Ovary (tissue), 9 donors: ENCODE data around the gene KMT2E. TPM values are rescaled to one million over a fixed set of nuclear protein-coding genes. Genes with fewer than 3 reads are reported as not detected.

Experiments
- DNase-seq, 5 donors: peaks; one replicate each; pipeline ENCODE4 v3.0.0-alpha.2; 2019 to 2020
- H3K27ac ChIP-seq, 2 donors: fragments of 200-600 bp; one replicate each; pipeline versions ENCODE4 v1.5.1 to v1.8.0; 2019 to 2022
- H3K27me3 ChIP-seq: fragments of 200-600 bp; one replicate; pipeline ENCODE4 v1.8.0; 2022
- H3K36me3 ChIP-seq: fragments of 200-600 bp; sonication (generic); one replicate; pipeline ENCODE4 v1.5.1; 2019
- H3K4me1 ChIP-seq: one replicate; pipeline ENCODE4 v1.8.1; 2013; ENCODE audit warnings: mild to moderate bottlenecking, moderate library complexity; ENCODE audit not compliant: insufficient read depth
- H3K4me3 ChIP-seq: fragments of 200-600 bp; sonication (generic); one replicate; pipeline ENCODE4 v1.5.1; 2017
- H3K9me3 ChIP-seq, 2 donors: fragments of 200-600 bp in 1 of 2; sonication (generic) in 1 of 2; one replicate each; pipeline versions ENCODE4 v1.5.1 to v1.8.1; 2013 to 2019; ENCODE audit warnings: mild to moderate bottlenecking in 1 of 2, moderate library complexity in 1 of 2
- CTCF ChIP-seq, 3 donors: fragments of 450-650 bp in 2 of 3; fragments of 200-600 bp in 1 of 3; IDR thresholded peaks; one replicate each; pipeline versions ENCODE4 v1.5.1 to v1.8.0; 2016 to 2022; ENCODE audit warnings: antibody characterized with exemption in 3 of 3, mild to moderate bottlenecking in 1 of 3
- EP300 ChIP-seq: sonication (generic); formaldehyde crosslinking; IDR thresholded peaks from one replicate; pipeline ENCODE4 v1.6.1; 2017; ENCODE audit warnings: antibody characterized with exemption
- POLR2A ChIP-seq: fragments of 450-650 bp; IDR thresholded peaks from one replicate; pipeline ENCODE4 v1.6.1; 2017; ENCODE audit warnings: antibody characterized with exemption, mild to moderate bottlenecking, moderate library complexity
- WGBS, 3 donors: extraction: QIAGEN DNeasy Blood & Tissue Kit in 1 of 3; methylation state at CpG; one replicate each; pipeline versions ENCODE4 v1.1.5 to v1.1.7; 2013 to 2017; 5-methylcytosine and 5-hydroxymethylcytosine counted together
- intact Hi-C, 4 donors: fragments of 100-400 bp; cut with DNase I; formaldehyde crosslinking; loops; one replicate each; pipeline versions ENCODE4 v1.11.0 to v1.15.1; 2022 to 2023
- polyA plus RNA-seq, 2 donors: library from polyadenylated mRNA; stranded (reverse); fragments of 200-250 nt in 1 of 2; fragments of 350-450 nt in 1 of 2; fragmentation: Illumina TruSeq in 1 of 2; extraction: RNeasy Lipid Tissue Mini Kit (QIAGEN cat#74804) in 1 of 2; gene quantifications; one replicate each; pipeline ENCODE4 v1.2.3, GENCODE V29; 2013 to 2014
- total RNA-seq, 7 donors: library from RNA; depleted of rRNA in 2 of 7; stranded (reverse); fragments of >200 nt in 2 of 7; fragmentation: NEBNext Ultra II Directional in 3 of 7; extraction: Animal tissue kit (Norgen Biotek cat#: 25700) in 3 of 7; gene quantifications; one replicate each; pipeline versions ENCODE4 v1.1.0 to v1.2.4, GENCODE V29; 2016 to 2023
- donor health status: DM: no; HTN: no; CAD: no; lungs with moderate emphysema.
- donor health status: DM: no; HTN: no; CAD: no.
- donor health status: Bipolar disorder and iron deficiency.
- donor health status: DM: yes; HTN: yes; CAD: no.
- donor health status: DM: no; HTN: no; CAD: no.
- donor health status: DM: yes; HTN: yes; CAD: no.

KMT2E gene
- total and polyA plus RNA-seq, 9 donors: 35.2 to 152 (median 113) TPM

- WGBS, 3 donors: 73 to 86% (median 85%) methylated on average over 4 of the region's 4 CpGs
- DNase-seq: no peak
- no peaks in the 10 kb centered on the region for H3K27me3 ChIP-seq
- H3K27ac ChIP-seq: no peak overlapping the region
- no peaks in the 10 kb centered on the region for H3K9me3 ChIP-seq
- no peak overlapping the region for H3K4me3 ChIP-seq
- TF ChIP-seq CTCF (IDR thresholded peaks at IDR 0.05): no peak
- TF ChIP-seq EP300: no peak
- TF ChIP-seq POLR2A: no peak
- intact Hi-C loops: no loop called here
- no peaks in the 10 kb centered on the region for H3K4me1 ChIP-seq
- H3K36me3 ChIP-seq: no peaks in the 10 kb centered on the region
Observed at GRCh38 chr7:105126436-105126975, 112.5 kb downstream of the KMT2E start.

- Histone ChIP-seq H3K9me3 (no peaks in the 10 kb centered on the region), H3K36me3 (no peaks in the 10 kb centered on the region), H3K27ac (no peak overlapping the region), H3K4me1 (no peaks in the 10 kb centered on the region), H3K27me3 (no peaks in the 10 kb centered on the region), H3K4me3 (no peak overlapping the region)
- intact Hi-C loops: no loop called here
- no peak for DNase-seq
- WGBS, 3 donors: 78 to 83% (median 82%) methylated on average over 8 of the region's 8 CpGs
- TF ChIP-seq EP300 (no peak), CTCF (IDR thresholded peaks at IDR 0.05) (no peak), POLR2A (no peak)
Observed at GRCh38 chr7:105127179-105127578, 113.2 kb downstream of the KMT2E start.

GRCh38 chr7:105130048-105130447, 116.0 kb downstream of the KMT2E start:
- Histone ChIP-seq H3K27me3 (no peaks in the 10 kb centered on the region), H3K9me3 (no peaks in the 10 kb centered on the region), H3K4me3 (no peak overlapping the region), H3K27ac (no peak overlapping the region), H3K4me1 (no peaks in the 10 kb centered on the region), H3K36me3 (no peaks in the 10 kb centered on the region)
- 92 to 93% (median 93%) methylated on average over 5 of the region's 5 CpGs for WGBS, 3 donors
- DNase-seq: no peak
- intact Hi-C loops: no loop called here
- TF ChIP-seq EP300 (no peak), POLR2A (no peak), CTCF (IDR thresholded peaks at IDR 0.05) (no peak)

GRCh38 chr7:105130580-105130979, 116.6 kb downstream of the KMT2E start:
- no peaks in the 10 kb centered on the region for H3K27me3 ChIP-seq
- TF ChIP-seq POLR2A: no peak
- no peak for TF ChIP-seq CTCF (IDR thresholded peaks at IDR 0.05)
- TF ChIP-seq EP300: no peak
- H3K4me1 ChIP-seq: no peaks in the 10 kb centered on the region
- 88 to 90% (median 88%) methylated on average over 2 of the region's 2 CpGs for WGBS, 3 donors
- H3K4me3 ChIP-seq: no peak overlapping the region
- no peaks in the 10 kb centered on the region for H3K36me3 ChIP-seq
- H3K9me3 ChIP-seq: no peaks in the 10 kb centered on the region
- DNase-seq: no peak
- intact Hi-C loops: no loop called here
- no peak overlapping the region for H3K27ac ChIP-seq
